Ovary (tissue), 9 donors: Measurements from ENCODE around the gene PRSS21. TPM values are rescaled to one million over a fixed set of nuclear protein-coding genes. Genes with fewer than 3 reads are reported as not detected.

Experiments used
- DNase-seq, 5 donors: peaks; one replicate each; pipeline ENCODE4 v3.0.0-alpha.2; 2019 to 2020
- H3K27ac ChIP-seq, 2 donors: fragments of 200-600 bp; one replicate each; pipeline versions ENCODE4 v1.5.1 to v1.8.0; 2019 to 2022
- H3K27me3 ChIP-seq: fragments of 200-600 bp; one replicate; pipeline ENCODE4 v1.8.0; 2022
- H3K36me3 ChIP-seq: fragments of 200-600 bp; sonication (generic); one replicate; pipeline ENCODE4 v1.5.1; 2019
- H3K4me1 ChIP-seq: one replicate; pipeline ENCODE4 v1.8.1; 2013; ENCODE audit warnings: mild to moderate bottlenecking, moderate library complexity; ENCODE audit not compliant: insufficient read depth
- H3K4me3 ChIP-seq: fragments of 200-600 bp; sonication (generic); one replicate; pipeline ENCODE4 v1.5.1; 2017
- H3K9me3 ChIP-seq, 2 donors: fragments of 200-600 bp in 1 of 2; sonication (generic) in 1 of 2; one replicate each; pipeline versions ENCODE4 v1.5.1 to v1.8.1; 2013 to 2019; ENCODE audit warnings: mild to moderate bottlenecking in 1 of 2, moderate library complexity in 1 of 2
- EP300 ChIP-seq: sonication (generic); formaldehyde crosslinking; IDR thresholded peaks from one replicate; pipeline ENCODE4 v1.6.1; 2017; ENCODE audit warnings: antibody characterized with exemption
- POLR2A ChIP-seq: fragments of 450-650 bp; IDR thresholded peaks from one replicate; pipeline ENCODE4 v1.6.1; 2017; ENCODE audit warnings: antibody characterized with exemption, mild to moderate bottlenecking, moderate library complexity
- WGBS, 3 donors: extraction: QIAGEN DNeasy Blood & Tissue Kit in 1 of 3; methylation state at CpG; one replicate each; pipeline versions ENCODE4 v1.1.5 to v1.1.7; 2013 to 2017; 5-methylcytosine and 5-hydroxymethylcytosine counted together
- intact Hi-C, 4 donors: fragments of 100-400 bp; cut with DNase I; formaldehyde crosslinking; loops; one replicate each; pipeline versions ENCODE4 v1.11.0 to v1.15.1; 2022 to 2023
- polyA plus RNA-seq, 2 donors: library from polyadenylated mRNA; stranded (reverse); fragments of 200-250 nt in 1 of 2; fragments of 350-450 nt in 1 of 2; fragmentation: Illumina TruSeq in 1 of 2; extraction: RNeasy Lipid Tissue Mini Kit (QIAGEN cat#74804) in 1 of 2; gene quantifications; one replicate each; pipeline ENCODE4 v1.2.3, GENCODE V29; 2013 to 2014
- total RNA-seq, 7 donors: library from RNA; depleted of rRNA in 2 of 7; stranded (reverse); fragments of >200 nt in 2 of 7; fragmentation: NEBNext Ultra II Directional in 3 of 7; extraction: Animal tissue kit (Norgen Biotek cat#: 25700) in 3 of 7; gene quantifications; one replicate each; pipeline versions ENCODE4 v1.1.0 to v1.2.4, GENCODE V29; 2016 to 2023
- TF ChIP-seq, protein P1 (sequence below), 3 donors: fragments of 450-650 bp in 2 of 3; fragments of 200-600 bp in 1 of 3; IDR thresholded peaks; one replicate each; pipeline versions ENCODE4 v1.5.1 to v1.8.0; 2016 to 2022; ENCODE audit warnings: antibody characterized with exemption in 3 of 3, mild to moderate bottlenecking in 1 of 3
- donor health status: DM: no; HTN: no; CAD: no; lungs with moderate emphysema.
- donor health status: DM: no; HTN: no; CAD: no.
- donor health status: Bipolar disorder and iron deficiency.
- donor health status: DM: yes; HTN: yes; CAD: no.
- donor health status: DM: no; HTN: no; CAD: no.
- donor health status: DM: yes; HTN: yes; CAD: no.

The PRSS21 gene
- total and polyA plus RNA-seq, 9 donors = 0.53 to 9.3 (median 1.0) TPM; not detected in 4

DNA sequence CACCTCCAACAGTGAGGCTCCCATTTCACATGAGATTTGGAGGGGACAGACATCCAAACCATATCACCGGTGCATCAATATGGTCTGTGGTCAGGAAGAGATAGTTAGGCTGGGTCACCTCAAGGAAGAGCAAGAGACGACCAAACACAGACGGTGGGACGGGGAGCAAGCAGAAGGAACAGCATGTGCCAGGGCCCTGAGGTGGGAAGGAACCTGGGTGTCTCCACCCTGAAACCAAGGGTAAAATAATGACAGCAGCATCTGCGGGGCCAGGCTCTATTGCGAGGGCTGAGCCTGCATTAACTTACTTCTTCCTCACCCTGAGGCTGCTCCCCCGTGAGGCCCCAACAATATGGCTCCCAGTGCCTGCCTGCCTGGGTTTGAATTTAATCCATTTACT is 8.9 kb upstream of the PRSS21 start:
- Histone ChIP-seq H3K4me1 (no peaks in the 10 kb centered on the region), H3K9me3 (peaks cover 0 to 5% of the 10 kb centered on the region in 2 donors), H3K4me3 (no peak overlapping the region), H3K27me3 (no peaks in the 10 kb centered on the region), H3K36me3 (no peaks in the 10 kb centered on the region), H3K27ac (no peak overlapping the region)
- no peak for DNase-seq
- no peak for TF ChIP-seq POLR2A
- TF ChIP-seq EP300 = no peak
- TF ChIP-seq, protein P1, sequence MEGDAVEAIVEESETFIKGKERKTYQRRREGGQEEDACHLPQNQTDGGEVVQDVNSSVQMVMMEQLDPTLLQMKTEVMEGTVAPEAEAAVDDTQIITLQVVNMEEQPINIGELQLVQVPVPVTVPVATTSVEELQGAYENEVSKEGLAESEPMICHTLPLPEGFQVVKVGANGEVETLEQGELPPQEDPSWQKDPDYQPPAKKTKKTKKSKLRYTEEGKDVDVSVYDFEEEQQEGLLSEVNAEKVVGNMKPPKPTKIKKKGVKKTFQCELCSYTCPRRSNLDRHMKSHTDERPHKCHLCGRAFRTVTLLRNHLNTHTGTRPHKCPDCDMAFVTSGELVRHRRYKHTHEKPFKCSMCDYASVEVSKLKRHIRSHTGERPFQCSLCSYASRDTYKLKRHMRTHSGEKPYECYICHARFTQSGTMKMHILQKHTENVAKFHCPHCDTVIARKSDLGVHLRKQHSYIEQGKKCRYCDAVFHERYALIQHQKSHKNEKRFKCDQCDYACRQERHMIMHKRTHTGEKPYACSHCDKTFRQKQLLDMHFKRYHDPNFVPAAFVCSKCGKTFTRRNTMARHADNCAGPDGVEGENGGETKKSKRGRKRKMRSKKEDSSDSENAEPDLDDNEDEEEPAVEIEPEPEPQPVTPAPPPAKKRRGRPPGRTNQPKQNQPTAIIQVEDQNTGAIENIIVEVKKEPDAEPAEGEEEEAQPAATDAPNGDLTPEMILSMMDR (IDR thresholded peaks at IDR 0.05) = no peak
- 74 to 87% (median 80%) methylated on average over 7 of the region's 7 CpGs for WGBS, 3 donors
- intact Hi-C loops = no loop called here

DNA sequence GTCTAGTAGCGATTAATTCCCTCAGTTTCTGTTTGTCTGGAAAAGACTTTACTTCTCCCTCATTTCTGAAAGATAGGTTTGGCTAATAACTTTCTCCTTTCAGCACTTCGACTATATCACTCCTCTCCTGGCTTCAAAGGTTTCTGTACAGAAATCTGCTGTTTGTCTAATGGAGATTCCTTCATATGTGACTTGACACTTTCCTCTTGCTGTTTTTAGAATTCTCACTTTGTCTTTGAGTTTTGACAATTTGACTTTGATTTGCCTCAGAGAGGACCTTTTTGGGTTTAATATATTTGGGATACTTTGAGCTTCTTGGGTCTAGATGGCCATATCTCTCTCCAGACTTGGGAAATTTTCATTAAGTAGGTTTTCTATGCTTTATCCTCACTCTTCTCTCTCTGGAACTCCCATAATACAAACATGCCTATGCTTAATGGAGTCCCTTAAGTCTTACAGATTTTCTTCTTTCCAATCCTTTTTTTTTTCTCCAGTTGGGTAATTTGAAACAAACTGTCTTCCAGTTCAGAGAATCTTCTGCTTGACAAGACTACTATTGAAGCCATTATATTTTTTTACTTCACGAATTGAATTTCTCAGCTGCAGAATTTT is 7.8 kb upstream of the PRSS21 start:
- intact Hi-C loops = no loop called here
- peaks cover 0 to 2% of the 10 kb centered on the region in 2 donors for H3K9me3 ChIP-seq
- H3K4me3 ChIP-seq = no peak overlapping the region
- WGBS, 3 donors = 66 to 76% (median 71%) methylated on average over 3 of the region's 3 CpGs
- TF ChIP-seq, protein P1 (IDR thresholded peaks at IDR 0.05) = no peak
- TF ChIP-seq POLR2A (no peak), EP300 (no peak)
- DNase-seq = no peak
- no peaks in the 10 kb centered on the region for H3K27me3 ChIP-seq
- H3K4me1 ChIP-seq = no peaks in the 10 kb centered on the region
- H3K36me3 ChIP-seq = no peaks in the 10 kb centered on the region
- no peak overlapping the region for H3K27ac ChIP-seq

DNA sequence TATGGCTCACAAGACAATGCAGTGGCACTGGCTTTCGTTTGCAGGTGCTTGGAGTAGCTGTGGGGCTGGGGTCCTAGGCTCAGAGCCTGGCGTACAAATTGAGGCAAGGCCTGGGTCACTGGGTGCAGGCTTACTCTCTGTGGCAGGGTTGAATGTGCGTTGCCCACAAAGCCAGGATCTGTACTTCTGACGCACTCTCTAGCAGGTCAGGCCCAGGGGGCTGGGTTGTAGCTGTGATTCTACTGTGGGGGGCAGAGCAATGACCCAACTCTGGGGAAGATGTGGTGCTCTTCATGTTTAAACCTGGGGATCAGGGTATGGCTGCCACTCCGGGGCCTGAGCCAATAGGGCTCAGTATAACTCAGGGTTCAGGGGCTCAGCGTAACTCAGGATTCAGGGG is 6.4 kb upstream of the PRSS21 start:
- Histone ChIP-seq H3K27me3 (no peaks in the 10 kb centered on the region), H3K27ac (no peak overlapping the region), H3K4me3 (no peak overlapping the region), H3K36me3 (no peaks in the 10 kb centered on the region), H3K4me1 (no peaks in the 10 kb centered on the region), H3K9me3 (no peaks in the 10 kb centered on the region)
- WGBS, 3 donors = 75 to 86% (median 83%) methylated on average over 6 of the region's 6 CpGs
- TF ChIP-seq, protein P1 (IDR thresholded peaks at IDR 0.05) = no peak
- TF ChIP-seq EP300 (no peak), POLR2A (no peak)
- intact Hi-C loops = no loop called here
- DNase-seq = peak in 1 of 5 donors; percentile 1

DNA sequence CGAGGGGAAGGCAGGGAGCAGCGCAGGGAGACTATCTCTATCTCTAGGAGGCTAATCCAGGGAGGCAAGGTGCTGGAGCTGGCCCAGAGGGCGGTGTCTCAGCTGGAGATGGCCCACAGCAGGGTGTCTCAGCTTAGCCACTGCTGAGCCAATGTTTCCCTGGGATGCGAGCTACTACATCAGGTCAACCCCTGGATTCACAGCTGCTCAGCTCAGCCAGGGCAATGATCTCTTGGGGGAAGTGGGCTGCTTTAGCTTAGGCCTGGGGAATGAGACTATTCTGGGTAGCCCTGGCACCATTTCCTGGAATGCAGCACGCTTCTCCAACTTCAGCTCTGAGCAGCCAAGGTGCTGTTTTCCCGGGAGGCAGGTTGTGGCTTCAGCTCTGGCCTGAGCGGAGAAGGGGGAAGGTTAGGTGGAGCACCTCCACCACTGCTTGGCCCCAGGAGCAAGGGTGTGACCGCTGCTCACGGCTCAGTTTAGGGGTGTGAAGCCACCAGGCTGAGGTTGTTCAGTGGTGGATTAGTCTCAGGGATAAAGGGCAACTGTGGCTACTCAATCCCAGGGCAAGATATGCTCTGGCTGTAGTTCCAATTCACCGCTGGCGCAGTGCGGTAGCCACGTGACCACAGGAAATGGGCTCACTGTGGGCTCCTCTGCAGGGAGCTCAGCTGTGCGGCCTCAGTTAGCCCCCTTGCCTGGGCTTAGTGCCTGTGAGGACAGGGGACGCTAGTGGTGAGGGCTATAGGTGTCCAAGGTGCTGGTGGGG is 5.2 kb upstream of the PRSS21 start:
- TF ChIP-seq, protein P1 (IDR thresholded peaks at IDR 0.05) = no peak
- TF ChIP-seq POLR2A (no peak), EP300 (no peak)
- DNase-seq = peak in 1 of 5 donors; percentile 8
- no peaks in the 10 kb centered on the region for H3K36me3 ChIP-seq
- no peaks in the 10 kb centered on the region for H3K9me3 ChIP-seq
- no peak overlapping the region for H3K4me3 ChIP-seq
- no peaks in the 10 kb centered on the region for H3K4me1 ChIP-seq
- intact Hi-C loops = no loop called here
- no peak overlapping the region for H3K27ac ChIP-seq
- WGBS, 3 donors = 63 to 66% (median 64%) methylated on average over 15 of the region's 15 CpGs
- no peaks in the 10 kb centered on the region for H3K27me3 ChIP-seq
